Suppressor macrophage treated with lipopolysaccharide for 4 hours (primary cell): ENCODE data around the gene FCER1G.

Experiments
- DNase-seq: peaks from one replicate; pipeline ENCODE4 v3.0.0-alpha.2; 2020

Gene FCER1G

DNA sequence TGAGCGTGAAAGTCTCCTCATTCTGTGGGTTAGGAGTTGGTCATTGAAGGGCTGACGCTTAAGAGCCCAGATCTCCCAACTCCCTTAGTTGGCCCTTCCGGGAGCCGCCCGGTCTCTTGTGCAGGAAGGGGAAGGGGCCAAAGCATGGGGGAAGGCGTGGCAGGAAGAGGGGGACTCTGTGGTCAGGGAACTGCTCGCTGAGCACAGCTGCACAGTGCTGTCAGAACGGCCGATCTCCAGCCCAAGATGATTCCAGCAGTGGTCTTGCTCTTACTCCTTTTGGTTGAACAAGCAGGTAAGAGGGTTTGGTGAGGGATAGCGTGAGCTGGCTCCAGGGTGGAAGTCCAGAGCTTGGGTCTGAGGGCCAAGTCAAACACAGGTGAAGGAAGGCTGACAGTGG is at the start of gene FCER1G:
Gene FCER1G, plus strand, starts transcription at position 220 of the 400 bp plus-strand sequence. Its CDS starts 27 bp downstream, at position 247.
- DNase-seq, result peak; percentile 96

DNA sequence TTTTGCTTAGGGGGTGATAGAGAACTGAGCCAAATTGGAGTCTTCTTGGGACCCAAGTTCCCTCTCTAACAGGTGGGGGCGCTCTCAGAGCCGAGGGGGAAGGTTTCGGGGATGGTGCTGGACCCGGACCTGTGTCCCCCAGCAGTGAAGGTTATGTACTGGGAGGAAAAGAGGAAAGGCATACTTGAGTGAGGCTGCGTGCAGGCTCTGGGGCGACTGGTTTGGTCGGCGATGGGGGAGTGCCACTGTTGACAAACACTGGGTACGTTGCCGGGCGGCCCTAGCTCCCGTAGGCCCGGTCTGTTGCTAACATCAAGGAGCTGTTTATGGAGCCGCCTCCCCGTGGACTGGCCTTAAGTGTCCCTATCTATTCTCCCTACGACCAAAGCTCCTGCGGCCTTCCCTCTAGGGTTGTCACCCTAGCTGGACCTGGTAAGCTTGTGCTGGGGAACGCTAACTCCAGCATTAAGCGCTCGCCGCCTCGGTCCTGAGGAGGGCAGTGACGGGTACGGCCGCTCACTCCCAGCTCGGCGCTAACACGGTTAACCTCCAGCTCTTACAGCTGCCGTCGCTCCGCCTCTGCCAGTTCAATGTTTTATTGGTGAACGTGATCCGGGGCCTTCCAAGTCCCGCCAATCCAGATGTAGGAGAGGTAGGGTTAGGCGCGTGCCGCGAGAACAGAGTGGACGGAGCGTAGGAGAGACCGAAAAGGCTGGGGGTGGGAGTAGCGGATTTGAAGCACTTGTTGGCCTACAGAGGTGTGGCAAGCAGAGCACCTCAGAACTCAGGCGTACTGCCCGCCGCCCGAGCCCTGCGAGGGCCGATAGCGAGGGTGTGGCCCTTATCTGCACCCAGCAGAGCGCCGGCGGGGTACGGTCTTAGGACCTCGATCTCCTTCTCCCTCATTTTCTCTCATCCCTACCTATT is 49.1 kb upstream of the FCER1G start, which contains the start of gene PPOX:
Gene PPOX, plus strand, starts transcription at position 685 of the 927 bp plus-strand sequence. CDS start 422 bp downstream, outside the sequence.
- peak; percentile 97 for DNase-seq

DNA sequence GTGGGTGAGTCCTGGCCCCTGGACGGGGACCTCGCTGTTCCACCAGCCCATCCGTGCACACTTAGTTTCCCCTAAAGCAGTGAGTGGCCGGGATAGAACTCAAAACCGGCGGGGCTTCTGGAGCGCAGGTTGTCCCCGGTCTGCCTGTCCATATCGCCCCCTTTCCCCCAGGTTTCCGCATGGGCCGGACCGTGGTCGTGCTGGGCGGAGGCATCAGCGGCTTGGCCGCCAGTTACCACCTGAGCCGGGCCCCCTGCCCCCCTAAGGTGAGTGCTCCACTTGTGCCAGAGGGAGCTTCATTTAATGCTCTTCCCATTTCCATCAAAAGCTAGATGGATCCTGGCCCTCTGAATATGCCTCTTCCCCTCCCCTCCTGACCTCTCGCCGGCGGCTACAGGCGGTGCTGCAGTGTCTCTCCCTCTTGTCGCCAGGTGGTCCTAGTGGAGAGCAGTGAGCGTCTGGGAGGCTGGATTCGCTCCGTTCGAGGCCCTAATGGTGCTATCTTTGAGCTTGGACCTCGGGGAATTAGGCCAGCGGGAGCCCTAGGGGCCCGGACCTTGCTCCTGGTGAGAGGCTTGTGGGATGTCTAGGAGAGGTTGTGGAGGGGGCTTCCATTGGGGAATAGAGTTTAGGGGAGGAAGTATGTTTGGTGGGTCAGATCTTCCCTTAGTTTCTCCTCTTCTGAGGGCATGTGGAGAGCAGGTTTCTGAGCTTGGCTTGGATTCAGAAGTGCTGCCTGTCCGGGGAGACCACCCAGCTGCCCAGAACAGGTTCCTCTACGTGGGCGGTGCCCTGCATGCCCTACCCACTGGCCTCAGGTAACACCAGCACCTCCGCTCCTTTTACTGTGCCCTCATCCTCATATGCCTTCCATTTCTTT is 48.2 kb upstream of the FCER1G start:
- DNase-seq, result no peak

DNA sequence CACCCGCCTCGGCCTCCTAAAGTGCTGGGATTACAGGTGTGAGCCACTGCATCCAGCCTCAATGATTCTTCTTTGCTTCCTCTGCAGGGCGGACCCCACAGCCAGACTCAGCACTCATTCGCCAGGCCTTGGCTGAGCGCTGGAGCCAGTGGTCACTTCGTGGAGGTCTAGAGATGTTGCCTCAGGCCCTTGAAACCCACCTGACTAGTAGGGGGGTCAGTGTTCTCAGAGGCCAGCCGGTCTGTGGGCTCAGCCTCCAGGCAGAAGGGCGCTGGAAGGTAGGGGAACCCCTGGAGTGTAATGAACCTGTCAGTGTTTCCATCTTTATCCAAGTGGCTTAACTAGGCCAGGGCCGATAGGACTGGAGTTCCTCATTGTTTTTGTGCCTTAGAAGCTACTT is 46.2 kb upstream of the FCER1G start:
- DNase-seq, result no peak

DNA sequence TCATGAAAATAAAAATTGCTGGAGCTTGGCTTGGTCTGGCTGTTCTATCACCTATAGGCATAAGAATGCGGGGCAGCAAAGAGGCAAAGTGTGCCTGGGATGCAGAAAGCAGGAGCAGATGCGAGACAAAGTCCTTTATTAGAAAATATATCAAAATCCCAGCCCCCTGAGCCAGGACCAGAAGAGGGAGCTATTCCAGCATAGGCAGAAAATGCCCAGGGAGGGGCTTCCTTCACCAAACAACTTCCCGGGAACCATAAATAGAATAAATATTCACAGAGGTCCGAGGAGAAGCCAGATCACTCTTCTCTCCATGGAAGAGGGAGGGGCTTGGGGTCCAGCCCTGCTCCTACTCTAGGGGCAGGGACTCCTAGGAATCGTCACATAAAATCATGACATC is 43.9 kb upstream of the FCER1G start:
- DNase-seq, result no peak

DNA sequence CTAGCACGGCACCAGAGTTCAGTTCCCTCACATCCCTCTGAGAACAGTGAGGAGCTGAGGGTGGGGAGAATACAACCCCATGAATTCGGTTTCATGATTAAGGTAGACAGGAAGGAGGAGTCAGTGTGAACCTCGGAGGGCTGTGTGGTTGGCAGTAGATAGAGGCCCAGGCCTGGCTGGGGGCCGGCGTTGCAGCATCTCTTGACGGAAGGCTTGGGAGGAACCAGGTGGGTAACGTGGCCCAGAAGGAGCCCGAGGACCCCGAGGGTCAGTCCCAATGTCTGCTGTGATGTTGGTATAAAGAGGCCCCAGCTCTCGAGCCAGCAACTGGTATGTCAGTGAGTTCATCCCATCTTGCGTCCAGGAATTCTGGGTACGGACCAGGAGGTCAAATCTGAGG is 43.4 kb upstream of the FCER1G start:
- DNase-seq, result no peak

DNA sequence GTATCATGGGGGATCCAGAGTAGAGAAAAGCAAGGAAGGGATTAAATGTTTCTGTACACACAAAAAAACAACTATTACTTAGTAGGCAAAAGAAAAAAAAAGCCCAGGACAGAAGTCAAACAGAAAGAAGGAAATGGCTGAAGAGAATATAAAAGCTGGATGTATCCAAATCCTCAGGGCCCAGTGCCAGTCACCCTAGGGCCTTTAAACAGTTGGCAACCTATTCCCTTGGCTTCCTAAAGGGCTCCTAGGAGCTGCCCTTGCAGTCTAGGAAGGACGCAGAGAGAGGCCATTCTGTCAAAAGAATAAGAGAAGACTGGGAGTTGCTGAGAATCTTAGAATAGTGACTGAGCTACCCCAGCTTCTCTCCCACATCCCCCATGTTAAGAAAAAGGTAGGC is 42.7 kb upstream of the FCER1G start:
- DNase-seq, result no peak

DNA sequence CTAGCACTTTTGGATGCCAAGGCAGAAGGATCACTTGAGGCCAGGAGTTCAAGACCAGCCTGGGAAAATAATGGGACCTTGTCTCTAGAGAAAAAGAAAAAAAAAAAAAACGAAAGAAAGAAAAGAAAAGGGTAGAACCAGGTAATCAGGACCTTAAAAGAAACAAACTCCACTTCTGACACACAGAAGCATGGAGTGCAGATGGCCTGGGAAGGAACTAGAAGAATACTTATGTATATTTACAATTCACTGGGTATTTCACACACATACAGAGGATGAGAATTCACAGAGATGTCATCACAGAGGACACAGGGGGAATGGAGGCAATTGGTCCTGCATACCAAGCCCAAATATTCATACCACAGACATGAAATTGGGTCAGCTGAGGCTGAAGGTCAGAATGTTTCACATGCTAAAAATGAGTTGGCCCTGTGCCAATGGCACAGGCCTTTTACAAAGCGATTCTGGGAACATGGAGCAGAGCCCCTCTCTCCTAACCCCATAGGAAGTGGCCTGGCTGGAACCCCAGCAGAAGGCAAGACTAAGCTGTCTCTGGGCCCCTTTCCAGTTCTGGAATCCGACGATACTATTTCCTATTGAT is 42.2 kb upstream of the FCER1G start:
- no peak for DNase-seq

DNA sequence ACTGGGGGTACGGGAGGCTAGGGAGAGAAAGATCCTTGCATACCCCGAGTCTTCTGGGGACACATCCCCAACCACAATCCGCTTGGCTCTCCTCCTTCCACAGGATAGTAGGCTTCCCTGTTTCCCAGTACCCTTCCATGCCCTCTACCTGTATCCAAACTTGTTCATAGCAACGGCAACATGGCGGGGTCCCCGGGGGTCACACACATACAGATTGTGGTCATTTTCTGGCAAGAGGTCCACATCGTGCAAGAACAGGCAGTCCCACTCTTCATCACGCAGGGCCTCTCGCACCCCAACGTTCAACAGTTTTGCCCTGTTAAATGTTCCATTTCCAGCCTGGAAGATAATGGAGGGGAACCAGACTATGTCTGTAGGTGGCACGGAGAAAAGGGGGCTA is 41.4 kb upstream of the FCER1G start:
- no peak for DNase-seq

DNA sequence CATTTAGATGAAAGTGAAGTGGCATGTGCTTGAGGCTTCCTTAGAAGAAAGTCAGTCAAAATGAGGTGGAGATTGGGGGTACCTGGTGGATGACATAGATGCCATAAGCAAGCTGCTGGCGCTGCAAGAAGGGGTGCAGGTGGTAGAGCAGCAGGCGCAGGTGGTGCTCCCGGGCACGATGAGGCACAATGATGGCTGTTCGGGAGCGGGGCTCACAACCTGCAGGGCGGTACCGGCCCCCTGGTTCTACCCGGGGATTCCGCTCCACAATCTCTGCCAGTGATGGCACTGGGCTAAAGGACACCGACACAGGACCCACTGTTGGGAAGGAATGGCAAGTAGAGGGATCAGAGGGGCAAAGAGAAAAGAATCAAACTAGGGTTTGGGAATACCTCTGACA is 40.2 kb upstream of the FCER1G start:
- no peak for DNase-seq

DNA sequence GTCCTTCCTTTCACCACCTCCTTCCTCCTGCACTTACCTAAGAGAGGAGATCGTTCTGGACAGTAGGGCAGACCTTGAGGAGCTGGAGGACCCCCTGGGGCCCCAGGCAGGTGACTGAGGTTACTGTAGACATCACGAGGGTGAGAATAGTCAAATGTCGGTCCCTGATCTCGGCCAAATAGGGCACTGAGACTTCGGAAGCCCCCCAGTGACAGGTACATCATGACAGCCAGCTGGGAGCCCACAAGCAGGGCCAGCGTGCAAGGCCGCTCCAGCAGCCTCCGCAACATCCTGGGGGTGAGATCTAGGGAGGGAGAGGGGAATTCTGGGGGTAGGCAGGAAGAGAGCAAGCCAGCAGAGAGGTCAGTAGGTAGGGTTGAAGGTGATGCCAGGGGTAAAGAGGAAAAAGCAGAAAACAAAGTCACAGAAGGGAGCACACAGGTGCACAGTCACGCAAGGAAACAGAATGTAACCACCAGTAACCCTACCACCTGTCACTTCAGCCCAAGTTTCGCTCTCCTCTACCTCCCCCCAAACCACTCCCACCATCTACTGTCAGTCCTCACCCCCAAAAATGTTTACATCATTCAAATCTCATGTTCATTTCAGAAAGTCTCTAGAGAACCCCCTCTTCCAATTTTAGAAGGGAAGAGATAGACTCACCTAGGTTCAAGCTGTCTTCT is 39.2 kb upstream of the FCER1G start:
- DNase-seq, result no peak

DNA sequence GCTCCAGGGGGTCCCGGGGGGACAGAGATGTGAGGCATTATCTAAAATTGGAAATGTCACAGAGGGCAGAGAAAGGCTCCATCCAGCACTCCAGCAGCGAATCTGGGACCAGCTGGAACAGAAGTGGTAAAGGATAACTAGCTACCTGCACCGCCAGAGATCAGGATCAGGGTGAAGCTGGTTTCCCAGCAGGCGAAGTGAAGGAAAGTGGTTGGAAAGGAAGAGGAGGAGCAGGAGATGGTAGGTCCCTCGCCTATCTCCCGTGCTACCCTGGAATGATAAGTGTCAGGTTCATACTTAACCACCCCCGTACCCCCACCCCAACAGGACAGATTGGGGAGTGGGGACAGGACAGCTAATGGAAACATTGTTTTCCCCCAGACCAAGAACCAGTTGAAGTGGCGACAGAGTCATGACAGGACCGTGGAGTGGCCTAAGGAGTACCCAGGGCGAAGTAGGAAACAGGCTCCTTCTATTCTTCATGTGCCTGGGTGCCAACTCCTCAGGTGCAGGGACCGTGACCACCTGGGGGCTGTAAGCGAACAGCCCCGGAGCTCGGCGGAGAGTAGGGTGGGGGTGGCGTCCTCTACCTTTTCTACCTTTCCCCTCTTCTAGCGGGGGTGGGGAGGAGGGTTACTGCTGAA is 38.5 kb upstream of the FCER1G start:
- DNase-seq, result no peak

DNA sequence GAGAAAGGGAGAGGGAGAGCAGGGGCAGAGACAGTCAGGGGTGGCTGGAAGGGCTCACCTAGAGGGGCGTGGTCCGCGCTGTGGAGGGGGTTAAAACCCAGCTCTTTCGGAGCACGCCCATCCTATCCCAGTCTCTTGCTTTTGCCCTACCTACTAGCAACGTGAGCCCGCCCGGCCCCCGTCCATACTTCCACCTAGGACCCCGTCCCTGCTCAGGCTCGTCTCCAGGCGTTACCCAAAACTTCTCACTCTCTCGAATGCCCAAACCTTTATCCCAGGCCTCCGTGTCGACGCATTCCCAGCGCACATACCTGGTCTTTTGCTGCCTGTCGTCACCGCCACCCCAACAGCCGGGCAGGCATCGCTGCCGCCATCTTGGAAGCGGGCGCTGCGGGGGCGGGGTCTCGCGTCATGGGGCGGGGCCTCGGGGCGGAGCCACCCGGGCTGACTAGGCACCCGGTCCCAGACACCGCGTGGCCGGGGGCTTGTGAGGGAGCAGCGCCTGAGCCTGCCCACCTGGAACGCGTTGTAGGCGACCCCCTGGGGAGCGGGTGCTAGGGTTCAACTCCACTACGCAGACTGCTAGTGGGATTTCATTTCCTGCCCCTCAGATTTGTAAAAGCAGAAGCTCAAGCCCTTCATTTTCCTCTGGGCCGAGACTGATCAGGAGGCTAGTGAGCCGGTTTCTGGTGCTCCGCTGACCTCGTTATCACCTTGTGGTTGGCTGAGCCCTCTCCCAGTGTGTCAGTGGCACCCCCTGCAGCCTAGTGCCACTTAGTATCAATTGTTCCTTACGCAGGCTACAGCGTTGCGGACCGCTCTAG is 37.8 kb upstream of the FCER1G start, which contains the start of gene B4GALT3:
Gene B4GALT3, minus strand, starts transcription at position 396 of the 824 bp plus-strand sequence. CDS start 1,447 bp downstream, outside the sequence.
- peak; percentile 91 for DNase-seq

DNA sequence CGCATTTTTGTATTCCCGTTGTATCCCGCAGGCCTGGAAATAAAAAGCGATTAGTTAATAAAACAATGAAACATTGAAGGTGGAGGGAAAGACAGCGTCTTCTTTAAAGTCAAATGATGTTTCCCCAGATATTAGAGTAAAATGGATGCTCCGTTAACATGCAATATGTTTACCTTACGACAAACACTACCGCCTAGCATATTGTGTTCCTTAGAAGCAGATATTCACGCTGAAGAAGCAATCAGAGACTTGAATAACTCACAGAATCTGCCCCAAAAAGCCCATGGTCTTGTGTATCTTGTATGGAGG is 37.2 kb upstream of the FCER1G start:
- DNase-seq, result no peak

DNA sequence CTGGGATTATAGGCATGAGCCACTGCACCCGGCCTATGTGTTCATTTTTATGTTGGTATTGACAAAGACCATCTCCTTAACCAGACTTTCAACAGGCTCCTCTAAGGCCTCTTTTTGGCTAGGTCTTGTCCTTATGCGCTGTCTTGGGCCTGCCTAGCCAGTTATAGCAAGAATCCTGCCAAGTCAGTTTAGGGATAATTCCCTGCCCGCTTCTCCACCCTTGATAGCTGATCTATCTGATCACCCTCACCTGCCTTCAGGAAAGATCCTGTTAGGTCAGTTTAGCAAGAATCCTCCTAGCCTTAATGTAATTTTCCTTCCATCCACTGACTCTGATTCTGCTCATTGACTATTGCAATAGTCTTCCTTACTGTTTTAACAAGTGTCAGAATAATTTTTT is 35.4 kb upstream of the FCER1G start:
- no peak for DNase-seq

DNA sequence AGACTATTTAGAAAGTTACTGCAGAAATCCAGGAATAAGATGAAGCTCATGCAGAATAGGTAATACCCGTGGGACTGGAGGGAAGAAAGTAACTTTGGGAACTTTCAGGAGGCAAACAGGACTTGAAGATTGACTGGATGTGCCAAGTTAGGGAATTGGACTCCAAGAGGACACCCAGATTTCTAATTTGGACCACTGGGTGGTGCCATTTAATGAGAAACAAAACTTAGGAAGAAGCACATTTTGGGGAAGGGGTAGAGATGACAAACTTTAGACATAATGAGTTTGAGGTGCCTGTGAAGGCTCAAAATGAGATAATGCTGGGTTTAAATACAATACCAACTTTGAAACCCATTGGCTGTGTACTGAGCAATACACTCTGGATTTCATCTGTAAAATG is 34.5 kb upstream of the FCER1G start:
- DNase-seq, result peak; percentile 47

DNA sequence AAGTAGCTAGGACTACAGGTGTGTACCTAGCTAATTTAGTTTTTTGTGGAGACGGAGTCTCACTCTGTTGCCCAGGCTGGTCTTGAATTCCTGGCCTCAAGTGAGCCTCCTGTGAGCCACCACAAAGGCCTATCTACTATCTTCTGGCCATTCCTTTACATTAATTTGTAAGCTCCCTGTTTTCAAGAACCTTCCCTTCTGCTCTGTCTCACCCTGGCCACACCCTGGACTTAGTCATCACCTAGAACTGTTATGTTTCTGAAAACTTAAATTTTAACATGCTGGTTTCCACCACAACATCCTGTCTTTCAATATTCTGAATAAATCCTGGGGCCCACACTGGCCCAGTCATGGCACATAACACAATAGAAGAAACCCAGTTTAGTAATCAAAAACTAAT is 32.9 kb upstream of the FCER1G start:
- DNase-seq, result peak; percentile 61

DNA sequence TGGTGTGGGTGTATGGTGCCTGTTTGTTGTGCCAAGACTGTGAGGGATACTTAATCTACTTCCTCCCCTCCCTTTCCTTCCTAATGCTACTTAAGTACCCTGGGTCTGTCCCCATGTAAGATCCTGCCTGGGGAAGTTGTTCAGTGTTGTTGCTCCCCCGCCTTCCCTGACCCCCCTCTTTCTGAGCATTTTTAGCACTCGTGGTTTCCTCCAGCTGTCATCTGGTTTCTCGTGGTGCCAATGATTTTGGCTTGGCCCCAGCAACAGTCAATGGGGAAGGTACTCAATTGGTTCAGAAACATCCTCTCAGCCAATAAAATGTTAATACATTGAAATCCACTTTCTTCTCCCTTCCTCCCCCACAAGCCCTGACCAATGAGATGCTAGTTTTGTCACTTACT is 29.8 kb upstream of the FCER1G start:
- DNase-seq, result peak; percentile 84

DNA sequence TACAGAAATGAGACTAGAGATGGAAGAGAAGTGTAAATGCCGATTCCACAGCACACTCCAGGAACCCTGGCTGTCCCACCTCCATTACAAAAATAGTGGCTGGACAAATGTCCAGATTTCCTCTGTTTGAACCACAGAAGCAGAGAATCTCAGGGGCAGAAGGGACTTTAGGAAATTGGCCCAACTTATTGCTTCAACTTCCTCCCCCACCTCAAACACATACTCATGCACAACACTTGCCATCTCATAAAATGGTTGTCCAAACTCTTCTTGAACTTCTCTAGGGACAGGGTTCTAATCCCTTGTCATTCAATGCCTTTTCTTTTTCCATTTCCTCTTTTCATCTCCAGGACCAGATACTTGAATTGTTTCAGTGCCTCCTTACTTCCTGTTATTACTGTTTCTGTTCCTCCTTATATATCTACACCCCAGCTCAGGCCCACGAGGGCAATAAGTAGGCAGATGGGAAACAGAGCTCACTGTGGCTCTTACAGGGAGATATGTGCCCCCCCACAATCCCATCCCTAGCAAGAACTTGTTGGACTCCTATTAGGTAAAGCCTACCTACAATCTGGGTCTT is 29.3 kb upstream of the FCER1G start:
- DNase-seq, result peak; percentile 91

DNA sequence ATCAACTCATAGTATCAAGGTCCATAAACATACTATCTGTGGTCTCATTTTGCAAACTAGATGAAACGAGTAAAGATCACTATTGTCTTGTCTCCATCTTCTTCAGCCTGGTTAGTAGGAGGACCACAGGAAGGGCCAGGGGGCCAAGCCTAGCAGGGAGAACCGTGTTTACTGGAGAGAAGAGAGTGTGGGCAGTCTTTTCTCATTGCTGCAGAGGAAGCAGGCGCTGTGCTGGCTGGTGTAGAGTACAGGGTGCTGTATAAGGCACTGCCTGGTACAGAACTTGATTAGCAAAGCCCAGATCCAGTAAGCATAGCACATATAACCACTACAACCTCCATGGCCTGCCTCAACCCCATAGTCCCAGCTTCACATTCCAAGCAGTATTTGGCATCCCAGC is 27.8 kb upstream of the FCER1G start:
- DNase-seq, result no peak

DNA sequence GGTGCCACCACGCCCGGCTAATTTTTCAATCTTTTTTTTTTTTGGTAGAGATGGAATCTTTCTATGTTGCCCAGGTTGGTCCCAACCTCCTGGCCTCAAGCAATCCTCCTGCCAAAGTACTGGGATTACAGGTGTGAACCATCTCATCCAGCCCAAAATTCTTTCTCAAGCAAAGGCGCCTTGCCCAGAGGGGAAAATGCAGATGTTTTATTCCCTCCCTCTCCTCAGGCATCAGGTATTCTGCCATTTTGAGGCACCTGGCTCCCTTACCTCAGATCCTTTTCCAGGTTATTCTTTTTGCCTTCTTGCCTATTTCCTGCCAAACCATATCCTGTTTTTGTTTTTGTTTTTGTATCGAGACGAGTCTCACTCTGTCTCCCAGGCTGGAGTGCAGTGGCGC is 26.7 kb upstream of the FCER1G start:
- DNase-seq, result no peak
